ENCODE results near the gene TSEN2.
"Not testable (repeated sequence)": the region's sequence is repeated elsewhere in the genome, so short reads cannot be mapped to it uniquely, and the experiment has no call there.

The TSEN2 gene

DNA sequence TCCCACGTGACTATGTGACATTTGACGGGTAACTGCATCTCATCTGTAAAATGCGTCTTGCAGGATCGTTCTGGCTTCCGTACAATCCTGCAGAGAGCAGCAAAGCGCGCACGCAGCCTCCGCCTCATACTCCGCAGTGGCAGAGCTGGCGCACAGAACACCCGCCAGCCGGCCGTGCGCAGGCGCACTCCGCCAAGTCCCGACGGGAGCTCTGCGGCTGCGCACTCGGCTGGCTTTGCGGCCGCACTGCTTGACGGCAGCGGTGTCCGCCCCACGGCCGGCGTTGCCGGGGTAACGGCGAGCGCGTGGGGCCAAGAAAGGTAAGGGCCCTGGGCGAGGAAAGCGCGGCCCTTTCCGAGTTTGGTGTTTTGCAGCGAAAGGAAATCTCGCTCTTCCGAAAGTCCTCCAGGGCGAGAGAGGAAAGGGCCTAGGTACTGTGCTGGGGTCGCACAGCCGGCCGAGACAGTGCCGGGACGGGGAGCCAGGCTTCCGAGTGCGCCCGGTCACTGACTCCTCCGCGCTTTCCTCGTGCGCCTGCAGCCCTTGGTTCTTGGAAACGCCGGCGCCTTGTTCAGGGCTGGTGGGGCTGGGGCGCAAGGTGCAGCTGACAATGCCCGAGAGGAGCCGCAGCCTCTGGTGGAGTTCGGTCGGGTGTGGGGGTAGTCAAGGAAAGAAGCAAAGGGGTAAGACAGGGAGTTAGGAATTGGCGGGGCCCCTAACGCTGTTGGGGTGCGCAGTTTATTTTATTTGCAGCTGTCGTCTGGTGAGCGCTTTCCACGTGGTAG lies at the start of gene TSEN2:
Gene TSEN2 (plus strand): TSS at position 283 of the 785 bp plus-strand sequence. CDS start 5,321 bp downstream, outside the sequence.
- ATAC-seq (peak; percentile 97), DNase-seq (peak; percentile 97)

DNA sequence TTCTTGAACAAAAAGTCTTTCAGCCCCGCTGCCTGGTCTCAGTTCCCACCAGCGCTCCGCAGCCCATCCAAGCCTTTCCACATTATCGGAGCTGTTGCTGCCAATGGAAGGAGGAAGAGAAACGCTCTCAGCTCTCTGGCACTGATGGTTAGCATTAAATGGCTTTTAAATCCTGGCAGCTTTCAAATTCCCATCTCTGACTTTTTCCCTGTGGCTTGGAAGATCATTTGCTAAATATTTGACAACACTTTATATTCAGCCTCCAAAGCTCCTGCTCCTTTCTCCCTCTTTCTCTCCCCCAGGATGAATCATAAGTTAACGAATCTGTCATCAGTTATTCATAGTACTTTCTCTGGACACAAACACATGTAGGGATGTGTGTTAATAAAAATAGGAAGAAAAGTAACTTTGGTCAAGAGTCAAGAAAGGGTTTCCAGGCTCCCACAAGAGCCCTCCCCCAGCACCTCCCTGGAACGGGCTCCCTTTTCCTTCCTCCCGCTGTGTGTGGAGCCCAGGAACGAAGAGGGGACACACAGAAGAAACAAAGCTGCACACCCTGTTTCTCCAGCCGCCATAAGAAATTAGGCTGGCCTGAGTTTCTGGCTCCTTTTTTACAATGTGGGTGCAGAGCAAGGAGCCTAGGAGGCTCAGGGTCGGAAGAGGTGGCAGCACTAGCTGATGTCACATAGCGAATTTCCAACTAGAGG lies 47.6 kb upstream of the TSEN2 start:
- ATAC-seq (no peak), DNase-seq (no peak)

GRCh38 chr3:12437221-12437605 lies 47.1 kb upstream of the TSEN2 start:
- ATAC-seq (no peak), DNase-seq (no peak)

DNA sequence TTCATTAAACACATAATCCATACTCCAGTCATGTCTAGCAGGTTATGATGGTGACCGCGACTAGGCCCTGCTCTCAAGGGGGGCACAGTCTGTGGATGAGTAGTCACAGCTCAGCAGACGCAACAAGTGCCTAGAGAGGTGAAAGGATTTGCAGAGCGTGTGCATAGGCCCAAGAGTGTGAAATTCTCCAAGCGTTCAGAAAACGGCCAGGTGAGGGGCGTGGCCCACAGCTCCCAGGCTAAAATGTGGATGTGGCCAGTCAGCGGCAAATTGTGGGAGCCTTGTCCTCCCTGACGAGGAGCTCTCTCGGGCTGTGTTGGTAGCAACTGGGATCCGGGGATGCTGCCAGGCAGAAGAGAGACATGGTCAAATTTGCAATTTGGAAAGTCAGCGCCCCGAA lies 46.4 kb upstream of the TSEN2 start:
- DNase-seq = no peak
- ATAC-seq = no peak

DNA sequence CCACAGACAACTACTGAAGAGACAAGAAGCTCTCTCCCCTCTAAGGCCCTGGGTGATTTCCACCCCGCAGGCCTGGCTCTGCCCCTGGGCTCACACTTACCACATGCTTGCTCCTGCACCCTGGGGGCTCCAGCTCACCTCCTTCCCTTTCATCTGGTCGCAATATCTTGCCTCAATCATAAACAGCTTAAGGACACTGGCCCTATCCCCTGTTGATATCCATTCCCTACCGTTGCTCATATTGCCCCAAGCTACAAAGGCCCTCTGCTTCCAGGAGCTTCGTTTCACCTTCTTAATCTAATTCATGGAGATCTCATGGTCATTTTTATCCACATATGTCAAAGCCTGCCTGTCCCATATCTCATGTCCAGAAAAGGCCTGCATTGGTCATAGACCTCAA lies 46.0 kb upstream of the TSEN2 start:
- ATAC-seq (no peak), DNase-seq (no peak)

- DNase-seq (no peak), ATAC-seq (no peak)
Measured at GRCh38 chr3:12439161-12439940, 44.9 kb upstream of the TSEN2 start.

- ATAC-seq = no peak
- no peak for DNase-seq
Measured at GRCh38 chr3:12440927-12441714, 43.2 kb upstream of the TSEN2 start.

- DNase-seq (no peak), ATAC-seq (no peak)
Measured at GRCh38 chr3:12442654-12443501, 41.4 kb upstream of the TSEN2 start.

DNA sequence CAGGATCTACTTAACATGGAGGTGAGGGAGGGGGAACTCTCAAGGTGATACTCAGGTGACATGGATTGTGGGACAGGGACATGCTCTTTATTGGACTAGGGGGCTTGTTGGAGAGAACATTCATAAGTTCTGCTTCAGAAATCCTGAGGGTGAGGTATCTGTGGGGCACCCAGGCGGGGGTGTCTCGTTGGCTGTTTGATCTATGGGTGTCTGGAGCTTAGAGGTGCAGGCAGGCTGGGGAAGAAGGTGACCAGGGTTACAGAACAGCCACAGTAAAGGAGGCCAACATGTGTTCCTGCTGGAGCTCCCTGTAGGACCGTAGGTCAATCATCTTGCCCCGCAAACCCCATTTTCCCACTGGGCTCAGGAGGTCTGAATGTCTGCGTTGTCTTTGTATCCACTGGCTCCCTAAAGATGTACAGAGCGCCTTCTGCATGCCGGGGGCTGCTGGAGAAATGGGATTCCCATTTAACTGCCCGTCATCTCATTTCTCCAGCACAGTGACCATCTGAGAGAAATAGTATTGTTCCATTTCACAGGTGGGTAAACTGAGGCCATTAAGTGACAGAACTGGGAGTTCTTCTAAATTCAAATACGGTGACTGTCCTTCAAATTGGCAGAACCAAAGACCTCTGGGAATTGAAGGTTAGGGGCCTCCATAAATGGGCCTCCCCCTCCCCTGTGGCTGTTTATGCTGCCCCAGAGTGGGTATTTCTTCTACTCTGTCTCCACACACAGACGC lies 40.3 kb upstream of the TSEN2 start:
- DNase-seq (no peak), ATAC-seq (no peak)

GRCh38 chr3:12444582-12445471 lies 39.5 kb upstream of the TSEN2 start:
- ATAC-seq (no peak), DNase-seq (no peak)

DNA sequence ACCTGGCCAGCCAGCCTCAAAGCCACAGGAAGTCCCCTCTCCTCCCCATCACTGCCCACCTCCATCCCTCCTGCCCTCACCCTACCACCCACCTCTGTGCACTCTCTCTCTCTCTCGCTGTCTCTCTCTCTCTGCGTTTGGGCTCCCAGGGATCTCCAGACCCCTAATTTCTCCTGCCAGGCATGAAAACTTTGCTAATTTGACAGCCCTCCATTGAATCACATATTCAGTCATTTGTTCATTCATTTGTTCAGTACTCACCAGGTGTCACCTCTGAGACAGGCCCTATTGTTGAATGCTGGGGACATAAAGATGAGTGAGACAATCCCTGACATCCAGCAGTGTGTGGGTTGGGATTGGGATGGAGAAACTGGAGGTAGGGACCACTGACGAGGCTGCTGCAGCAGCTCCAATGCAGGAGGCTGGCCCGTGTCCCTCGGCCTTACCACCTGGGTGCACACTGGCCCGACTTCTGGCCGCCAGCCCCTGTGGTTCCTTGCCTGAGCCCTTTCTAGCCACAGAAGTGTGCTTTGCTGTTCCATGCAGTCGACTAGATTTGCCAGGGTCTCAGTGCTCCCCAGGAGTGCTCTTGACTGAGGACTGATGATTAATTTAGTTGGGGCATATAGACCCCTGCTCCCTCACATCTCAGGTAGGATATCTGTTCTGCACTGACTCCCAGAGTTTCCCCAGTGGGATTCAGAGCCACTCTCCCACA lies 38.6 kb upstream of the TSEN2 start:
- DNase-seq (no peak), ATAC-seq (no peak)

DNA sequence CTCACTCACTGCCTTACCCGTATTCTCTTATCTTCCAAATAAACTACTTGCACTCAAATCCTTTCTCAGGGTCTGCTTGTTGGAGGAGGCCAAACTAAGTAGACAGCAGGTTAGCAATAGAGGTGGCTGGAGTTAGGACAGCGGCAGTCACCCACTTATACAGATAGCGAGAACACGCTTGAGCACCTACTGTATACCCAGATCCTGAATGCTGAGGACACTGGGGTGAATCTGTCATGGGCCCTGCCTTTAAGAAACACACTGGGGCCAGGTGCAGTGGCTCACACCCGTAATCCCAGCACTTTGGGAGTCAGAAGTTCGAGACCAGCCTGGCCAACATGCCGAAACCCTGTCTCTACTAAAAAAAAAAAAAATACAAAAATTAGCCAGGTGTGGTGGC lies 38.0 kb upstream of the TSEN2 start:
- no peak for ATAC-seq
- DNase-seq = no peak

- no peak for ATAC-seq
- no peak for DNase-seq
Measured at GRCh38 chr3:12447075-12447474, 37.2 kb upstream of the TSEN2 start.

DNA sequence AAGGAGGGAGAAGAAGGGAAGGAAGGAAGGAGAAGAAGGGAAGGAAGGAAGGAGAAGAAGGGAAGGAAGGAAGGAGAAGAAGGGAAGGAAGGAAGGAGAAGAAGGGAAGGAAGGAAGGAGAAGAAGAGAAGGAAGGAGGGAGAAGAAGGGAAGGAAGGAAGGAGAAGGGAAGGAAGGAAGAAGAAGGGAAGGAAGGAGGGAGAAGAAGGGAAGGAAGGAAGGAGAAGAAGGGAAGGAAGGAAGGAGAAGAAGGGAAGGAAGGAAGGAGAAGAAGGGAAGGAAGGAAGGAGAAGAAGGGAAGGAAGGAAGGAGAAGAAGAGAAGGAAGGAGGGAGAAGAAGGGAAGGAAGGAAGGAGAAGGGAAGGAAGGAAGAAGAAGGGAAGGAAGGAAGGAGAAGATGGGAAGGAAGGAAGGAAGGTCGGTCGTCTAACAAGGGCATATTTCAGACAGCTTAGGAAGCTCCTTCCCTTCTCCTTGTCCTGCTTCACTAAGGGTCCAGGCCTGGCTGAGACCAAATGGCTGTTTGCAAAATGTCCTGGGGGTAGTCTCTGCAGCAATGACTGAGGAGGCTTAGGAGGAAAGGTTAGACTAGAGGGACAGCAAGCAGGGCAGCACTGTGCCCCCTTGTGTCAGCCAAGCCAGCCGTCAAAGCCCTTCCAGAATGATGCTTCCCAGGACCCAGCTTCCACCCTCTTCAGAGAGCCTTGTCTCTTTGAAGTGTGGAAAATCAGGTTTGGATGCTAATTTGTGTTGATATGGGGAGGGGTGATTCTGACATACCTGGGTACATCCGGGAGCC lies 35.7 kb upstream of the TSEN2 start:
- not testable (repeated sequence) for DNase-seq, ATAC-seq

DNA sequence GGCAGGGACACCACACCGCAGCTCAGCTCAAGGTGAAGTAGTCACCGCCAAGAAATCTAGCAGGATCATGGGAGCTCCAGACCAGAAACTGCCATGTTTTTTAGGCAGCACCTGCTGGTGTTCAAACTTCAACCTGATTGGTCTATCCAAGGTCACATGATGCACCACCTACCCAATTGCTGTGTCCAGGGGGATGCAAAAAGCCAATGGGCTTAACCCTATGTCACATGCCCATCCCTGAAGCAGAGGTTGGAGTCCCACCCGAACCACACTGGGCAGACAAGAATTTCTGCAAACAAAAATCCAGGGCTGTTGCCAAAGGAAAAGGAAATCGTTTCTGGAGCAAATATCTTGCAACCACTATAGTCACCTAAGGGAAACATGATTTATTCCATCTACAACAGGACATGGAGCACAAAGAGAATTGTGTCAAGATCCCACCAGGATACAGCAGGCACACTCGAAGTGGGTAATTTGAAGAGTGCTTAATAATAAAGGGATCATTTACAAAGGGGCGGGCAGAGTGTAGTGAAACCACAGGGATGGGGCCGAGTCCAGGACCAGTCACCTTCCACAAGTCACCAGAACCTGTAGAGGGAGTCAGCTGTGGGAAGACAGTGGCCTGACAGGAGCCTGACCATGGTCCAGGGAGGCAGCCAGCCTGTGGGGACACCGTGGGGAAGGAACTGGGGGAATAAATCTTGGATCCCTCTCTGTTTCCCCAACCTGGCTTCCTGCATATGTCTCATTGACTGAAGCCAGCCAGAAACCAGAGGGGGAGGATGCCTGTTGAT lies 34.2 kb upstream of the TSEN2 start:
- DNase-seq = no peak
- no peak for ATAC-seq

GRCh38 chr3:12451481-12451880 lies 32.8 kb upstream of the TSEN2 start:
- ATAC-seq = no peak
- DNase-seq = no peak

DNA sequence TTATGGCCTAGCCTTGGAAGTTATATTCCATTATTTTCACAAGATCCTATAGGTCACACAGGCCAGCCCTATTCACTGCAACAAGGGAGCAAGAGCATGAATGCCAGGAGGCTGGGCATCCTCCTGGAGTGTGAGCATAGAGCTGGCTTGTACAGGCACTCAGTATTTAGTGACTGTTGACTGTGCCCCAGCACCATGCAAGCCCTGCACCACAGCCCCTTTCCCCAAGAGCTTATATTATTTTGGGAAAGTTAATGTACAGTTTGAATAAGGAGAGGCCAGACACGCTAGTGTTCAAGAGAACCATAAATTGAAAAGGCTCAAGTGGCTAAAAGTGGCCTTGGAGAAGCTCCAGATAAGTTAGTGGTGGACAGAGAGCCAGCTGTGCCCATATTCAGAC lies 32.3 kb upstream of the TSEN2 start:
- DNase-seq (no peak), ATAC-seq (no peak)

Data from stimulated activated naive CD8-positive, alpha-beta T cell treated with anti-CD3 and anti-CD28 coated beads, Interleukin-15, Interleukin-2, amounts not matched to agents 100 U/mL and 50 U/mL, for 24 hours (primary cell).